Liver (tissue), 9 donors: Measurements from ENCODE around the gene MSLN. TPM values are rescaled to one million over a fixed set of nuclear protein-coding genes. Genes with fewer than 3 reads are reported as not detected.

ENCODE experiments used
- DNase-seq: peaks from one replicate; pipeline ENCODE4 v3.0.0-alpha.2; 2017; ENCODE audit warnings: low spot score
- H3K27ac ChIP-seq, 2 donors: one replicate each; pipeline ENCODE4 v1.7.0; 2013; ENCODE audit warnings: inconsistent platforms in 2 of 2, low read length in 2 of 2, control low read depth in 1 of 2, low read depth in 1 of 2, mild to moderate bottlenecking in 1 of 2
- H3K27me3 ChIP-seq, 4 donors: one replicate each; pipeline versions ENCODE4 v1.6.1 to v1.7.0; 2013; ENCODE audit warnings: low read length in 3 of 4, inconsistent platforms in 1 of 4, mild to moderate bottlenecking in 1 of 4, moderate library complexity in 1 of 4; ENCODE audit not compliant: control insufficient read depth in 4 of 4, insufficient read depth in 4 of 4
- H3K36me3 ChIP-seq, 4 donors: one replicate each; pipeline versions ENCODE4 v1.6.1 to v1.7.0; 2013; ENCODE audit warnings: low read length in 3 of 4, mild to moderate bottlenecking in 3 of 4, low read depth in 1 of 4, moderate library complexity in 1 of 4; ENCODE audit not compliant: control insufficient read depth in 4 of 4, insufficient read depth in 3 of 4
- H3K4me1 ChIP-seq, 4 donors: one replicate each; pipeline versions ENCODE4 v1.6.1 to v1.7.0; 2013; ENCODE audit warnings: low read length in 3 of 4, mild to moderate bottlenecking in 3 of 4, moderate library complexity in 1 of 4; ENCODE audit not compliant: control insufficient read depth in 4 of 4, insufficient read depth in 4 of 4
- H3K4me3 ChIP-seq, 3 donors: one replicate each; pipeline versions ENCODE4 v1.6.1 to v1.7.0; 2013; ENCODE audit warnings: low read length in 3 of 3, control low read depth in 1 of 3, low read depth in 1 of 3, mild to moderate bottlenecking in 1 of 3
- H3K9ac ChIP-seq, 2 donors: one replicate each; pipeline ENCODE4 v1.7.0; 2013; ENCODE audit warnings: low read length in 2 of 2, mild to moderate bottlenecking in 2 of 2, moderate library complexity in 2 of 2, control low read depth in 1 of 2, low read depth in 1 of 2
- H3K9me3 ChIP-seq, 4 donors: one replicate each; pipeline versions ENCODE4 v1.6.1 to v1.7.0; 2013; ENCODE audit warnings: low read length in 3 of 4; ENCODE audit not compliant: control insufficient read depth in 4 of 4
- ATF3 ChIP-seq: IDR thresholded peaks from 2 replicates; pipeline ENCODE4 v1.6.1; 2016; ENCODE audit warnings: antibody characterized with exemption
- CTCF ChIP-seq: fragments of 150-350 bp; IDR thresholded peaks from 2 replicates; pipeline ENCODE4 v1.5.1; 2017; ENCODE audit warnings: improper control_type of control experiment, low read depth, low read length; ENCODE audit not compliant: missing input control
- FOXA1 ChIP-seq: IDR thresholded peaks from 2 replicates; pipeline ENCODE4 v1.6.1; 2016; ENCODE audit warnings: antibody characterized with exemption
- FOXA2 ChIP-seq: IDR thresholded peaks from 2 replicates; pipeline ENCODE4 v1.6.1; 2016; ENCODE audit warnings: antibody characterized with exemption
- GABPA ChIP-seq, 2 donors: IDR thresholded peaks in 1 of 2; conservative IDR thresholded peaks in 1 of 2; 2 replicates each; pipeline ENCODE4 v1.6.1; 2016; ENCODE audit warnings: antibody characterized with exemption in 2 of 2, mild to moderate bottlenecking in 1 of 2, moderate library complexity in 1 of 2
- HNF4A ChIP-seq, 2 donors: conservative IDR thresholded peaks; 2 replicates each; pipeline ENCODE4 v1.6.1; 2016; ENCODE audit warnings: antibody characterized with exemption in 2 of 2, mild to moderate bottlenecking in 2 of 2
- HNF4G ChIP-seq: IDR thresholded peaks from 2 replicates; pipeline ENCODE4 v1.6.1; 2016; ENCODE audit warnings: antibody characterized with exemption
- JUND ChIP-seq, 2 donors: IDR thresholded peaks; 2 replicates each; pipeline ENCODE4 v1.6.1; 2016; ENCODE audit warnings: antibody characterized with exemption in 2 of 2
- NR2F2 ChIP-seq: IDR thresholded peaks from 2 replicates; pipeline ENCODE4 v1.6.1; 2016; ENCODE audit warnings: antibody characterized with exemption
- RAD21 ChIP-seq, 2 donors: IDR thresholded peaks; 2 replicates each; pipeline ENCODE4 v1.6.1; 2016; ENCODE audit warnings: antibody characterized with exemption in 2 of 2, mild to moderate bottlenecking in 2 of 2
- RXRA ChIP-seq, 2 donors: IDR thresholded peaks; 2 replicates each; pipeline ENCODE4 v1.6.1; 2017 to 2018; ENCODE audit warnings: antibody characterized with exemption in 2 of 2, mild to moderate bottlenecking in 1 of 2
- SP1 ChIP-seq: IDR thresholded peaks from 2 replicates; pipeline ENCODE4 v1.6.1; 2018; ENCODE audit warnings: antibody characterized with exemption, mild to moderate bottlenecking
- TAF1 ChIP-seq: conservative IDR thresholded peaks from 2 replicates; pipeline ENCODE4 v1.6.1; 2016; ENCODE audit warnings: antibody characterized with exemption, mild to moderate bottlenecking
- YY1 ChIP-seq: IDR thresholded peaks from 2 replicates; pipeline ENCODE4 v1.6.1; 2016; ENCODE audit warnings: antibody characterized with exemption, mild to moderate bottlenecking
- ZBTB33 ChIP-seq: IDR thresholded peaks from 2 replicates; pipeline ENCODE4 v1.6.1; 2016; ENCODE audit warnings: antibody characterized with exemption
- WGBS: extraction: QIAGEN DNeasy Blood & Tissue Kit; methylation state at CpG from one replicate; pipeline ENCODE4 v1.1.7; 2013; 5-methylcytosine and 5-hydroxymethylcytosine counted together
- polyA plus RNA-seq, 2 donors: library from polyadenylated mRNA; stranded (reverse) in 1 of 2; unstranded in 1 of 2; fragments of 200-250 nt in 1 of 2; fragments of >200 nt in 1 of 2; fragmentation: Nextera tagmentation in 1 of 2; extraction: Ambion mirVana in 1 of 2; gene quantifications; one replicate each; pipeline versions ENCODE4 v1.2.1 to v1.2.3, GENCODE V29; 2013 to 2015
- total RNA-seq, 2 donors: library from RNA; depleted of rRNA; stranded (reverse); fragments of >200 nt; gene quantifications; one replicate each; pipeline ENCODE4 v1.2.3, GENCODE V29; 2014
- TF ChIP-seq, protein P1 (sequence below): IDR thresholded peaks from 2 replicates; pipeline ENCODE4 v1.6.1; 2016; ENCODE audit warnings: antibody characterized with exemption
- TF ChIP-seq, protein P2 (sequence below): IDR thresholded peaks from 2 replicates; pipeline ENCODE4 v1.6.1; 2016; ENCODE audit warnings: antibody characterized with exemption, mild to moderate bottlenecking
- donor health status: healthy.
- donor health status: healthy.
- donor health status: healthy.
- donor health status: healthy.
- donor health status: healthy.

Gene MSLN
- total and polyA plus RNA-seq, 4 donors: 0.03 to 0.65 (median 0.08) TPM; not detected in 1

DNA sequence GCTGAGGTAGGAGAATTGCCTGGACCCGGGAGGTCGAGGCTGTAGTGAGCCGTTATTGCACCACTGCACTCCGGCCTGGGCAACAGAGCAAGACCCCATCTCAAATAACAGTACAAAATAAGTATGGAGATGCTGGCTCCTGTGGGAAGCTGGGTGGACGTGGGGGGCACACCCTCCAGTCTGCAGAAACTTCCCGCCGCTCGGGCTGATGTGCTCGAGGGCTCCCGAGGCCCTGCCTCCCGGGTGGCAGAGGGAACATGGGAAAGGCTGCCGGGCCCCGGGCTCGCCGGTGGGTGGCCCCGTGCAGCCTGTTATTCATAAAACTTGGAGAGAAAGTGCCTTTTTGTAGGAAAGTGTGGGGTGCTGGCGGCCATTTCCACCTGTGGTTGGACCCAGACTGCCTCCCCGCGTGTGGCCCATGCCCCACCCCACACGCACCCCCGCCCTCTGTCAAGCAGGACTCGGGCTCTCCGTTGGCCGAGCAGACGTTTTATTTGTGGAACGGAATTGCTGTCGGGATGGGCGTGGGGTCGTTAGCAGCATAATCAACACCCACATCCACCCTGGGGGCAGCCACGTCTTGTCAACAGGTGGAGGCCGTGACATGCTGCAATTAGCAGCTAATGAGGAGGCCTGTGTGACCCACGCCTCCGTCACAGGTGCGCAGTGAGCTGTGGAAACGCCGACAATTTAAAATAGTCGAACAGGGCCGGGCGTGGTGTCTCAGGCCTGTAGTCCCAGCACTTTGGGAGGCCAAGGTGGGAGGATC is 12.4 kb upstream of the MSLN start:
- no peak overlapping the region for H3K4me3 ChIP-seq
- H3K27ac ChIP-seq: no peak overlapping the region
- no peak for DNase-seq
- no peaks in the 10 kb centered on the region for H3K36me3 ChIP-seq
- no peaks in the 10 kb centered on the region for H3K9me3 ChIP-seq
- WGBS: 80% methylated on average over 39 of the region's 39 CpGs
- H3K9ac ChIP-seq: no peak overlapping the region
- no peaks in the 10 kb centered on the region for H3K4me1 ChIP-seq
- no peak for TF ChIP-seq HNF4G
- TF ChIP-seq, protein P1, sequence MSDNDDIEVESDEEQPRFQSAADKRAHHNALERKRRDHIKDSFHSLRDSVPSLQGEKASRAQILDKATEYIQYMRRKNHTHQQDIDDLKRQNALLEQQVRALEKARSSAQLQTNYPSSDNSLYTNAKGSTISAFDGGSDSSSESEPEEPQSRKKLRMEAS: no peak
- TF ChIP-seq JUND (IDR thresholded peaks at IDR 0.05): no peak
- no peak for TF ChIP-seq CTCF
- TF ChIP-seq TAF1: no peak
- no peak for TF ChIP-seq SP1
- no peak for TF ChIP-seq NR2F2
- TF ChIP-seq YY1: no peak
- no peak for TF ChIP-seq FOXA1
- no peak for TF ChIP-seq RXRA (IDR thresholded peaks at IDR 0.05)
- no peak for TF ChIP-seq ATF3
- no peak for TF ChIP-seq RAD21 (IDR thresholded peaks at IDR 0.05)
- TF ChIP-seq ZBTB33: no peak
- TF ChIP-seq, protein P2, sequence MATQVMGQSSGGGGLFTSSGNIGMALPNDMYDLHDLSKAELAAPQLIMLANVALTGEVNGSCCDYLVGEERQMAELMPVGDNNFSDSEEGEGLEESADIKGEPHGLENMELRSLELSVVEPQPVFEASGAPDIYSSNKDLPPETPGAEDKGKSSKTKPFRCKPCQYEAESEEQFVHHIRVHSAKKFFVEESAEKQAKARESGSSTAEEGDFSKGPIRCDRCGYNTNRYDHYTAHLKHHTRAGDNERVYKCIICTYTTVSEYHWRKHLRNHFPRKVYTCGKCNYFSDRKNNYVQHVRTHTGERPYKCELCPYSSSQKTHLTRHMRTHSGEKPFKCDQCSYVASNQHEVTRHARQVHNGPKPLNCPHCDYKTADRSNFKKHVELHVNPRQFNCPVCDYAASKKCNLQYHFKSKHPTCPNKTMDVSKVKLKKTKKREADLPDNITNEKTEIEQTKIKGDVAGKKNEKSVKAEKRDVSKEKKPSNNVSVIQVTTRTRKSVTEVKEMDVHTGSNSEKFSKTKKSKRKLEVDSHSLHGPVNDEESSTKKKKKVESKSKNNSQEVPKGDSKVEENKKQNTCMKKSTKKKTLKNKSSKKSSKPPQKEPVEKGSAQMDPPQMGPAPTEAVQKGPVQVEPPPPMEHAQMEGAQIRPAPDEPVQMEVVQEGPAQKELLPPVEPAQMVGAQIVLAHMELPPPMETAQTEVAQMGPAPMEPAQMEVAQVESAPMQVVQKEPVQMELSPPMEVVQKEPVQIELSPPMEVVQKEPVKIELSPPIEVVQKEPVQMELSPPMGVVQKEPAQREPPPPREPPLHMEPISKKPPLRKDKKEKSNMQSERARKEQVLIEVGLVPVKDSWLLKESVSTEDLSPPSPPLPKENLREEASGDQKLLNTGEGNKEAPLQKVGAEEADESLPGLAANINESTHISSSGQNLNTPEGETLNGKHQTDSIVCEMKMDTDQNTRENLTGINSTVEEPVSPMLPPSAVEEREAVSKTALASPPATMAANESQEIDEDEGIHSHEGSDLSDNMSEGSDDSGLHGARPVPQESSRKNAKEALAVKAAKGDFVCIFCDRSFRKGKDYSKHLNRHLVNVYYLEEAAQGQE: no peak
- TF ChIP-seq HNF4A (conservative IDR thresholded peaks at IDR 0.05): no peak
- no peak for TF ChIP-seq FOXA2
- TF ChIP-seq GABPA (IDR thresholded peaks at IDR 0.05 in 1 of 2, conservative IDR thresholded peaks at IDR 0.05 in 1 of 2): no peak
- no peaks in the 10 kb centered on the region for H3K27me3 ChIP-seq
